ENCODE results near the gene UAP1.

Gene UAP1

DNA sequence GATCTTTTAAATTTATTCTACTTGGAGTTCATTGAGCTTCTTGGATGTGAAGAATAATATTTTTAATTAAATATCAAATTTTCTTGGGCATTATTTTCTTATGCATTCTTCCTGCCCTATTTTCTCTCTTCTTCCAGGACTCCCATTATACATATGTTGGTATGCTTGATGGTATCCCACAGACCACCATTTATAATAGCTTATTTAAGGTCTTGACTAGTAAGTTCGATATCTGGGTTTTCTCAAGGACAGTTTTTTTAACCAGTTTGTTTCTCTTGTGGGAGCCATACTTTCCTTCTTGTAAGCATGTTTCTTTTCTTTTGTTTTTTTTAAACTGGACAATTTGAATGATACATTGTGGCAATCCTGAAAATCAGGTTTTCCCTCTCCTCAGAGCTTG lies 55.3 kb downstream of the UAP1 start:
- no peaks in the 10 kb centered on the region for H3K4me1 ChIP-seq (ENCODE audit: control insufficient read depth, low read length)
- H3K9me2 ChIP-seq (replicated peaks; ENCODE audit: control insufficient read depth, low read length), result no peaks in the 10 kb centered on the region
- H3F3A ChIP-seq (ENCODE audit: control insufficient read depth, insufficient read depth), result no peaks in the 10 kb centered on the region
- H3K4me3 ChIP-seq (ENCODE audit: low read length), result no peak overlapping the region
- no peak overlapping the region for H3K27ac ChIP-seq (ENCODE audit: low read depth, low read length)
- TF ChIP-seq, protein P1, sequence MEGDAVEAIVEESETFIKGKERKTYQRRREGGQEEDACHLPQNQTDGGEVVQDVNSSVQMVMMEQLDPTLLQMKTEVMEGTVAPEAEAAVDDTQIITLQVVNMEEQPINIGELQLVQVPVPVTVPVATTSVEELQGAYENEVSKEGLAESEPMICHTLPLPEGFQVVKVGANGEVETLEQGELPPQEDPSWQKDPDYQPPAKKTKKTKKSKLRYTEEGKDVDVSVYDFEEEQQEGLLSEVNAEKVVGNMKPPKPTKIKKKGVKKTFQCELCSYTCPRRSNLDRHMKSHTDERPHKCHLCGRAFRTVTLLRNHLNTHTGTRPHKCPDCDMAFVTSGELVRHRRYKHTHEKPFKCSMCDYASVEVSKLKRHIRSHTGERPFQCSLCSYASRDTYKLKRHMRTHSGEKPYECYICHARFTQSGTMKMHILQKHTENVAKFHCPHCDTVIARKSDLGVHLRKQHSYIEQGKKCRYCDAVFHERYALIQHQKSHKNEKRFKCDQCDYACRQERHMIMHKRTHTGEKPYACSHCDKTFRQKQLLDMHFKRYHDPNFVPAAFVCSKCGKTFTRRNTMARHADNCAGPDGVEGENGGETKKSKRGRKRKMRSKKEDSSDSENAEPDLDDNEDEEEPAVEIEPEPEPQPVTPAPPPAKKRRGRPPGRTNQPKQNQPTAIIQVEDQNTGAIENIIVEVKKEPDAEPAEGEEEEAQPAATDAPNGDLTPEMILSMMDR (IDR thresholded peaks at IDR 0.05; ENCODE audit: low read depth, low read length, poor library complexity, severe bottlenecking), result no peak
- no peak for TF ChIP-seq EZH2phosphoT487 (IDR thresholded peaks at IDR 0.05; ENCODE audit: borderline replicate concordance, low read length)
- no peaks in the 10 kb centered on the region for H3K9me3 ChIP-seq (ENCODE audit: control insufficient read depth, insufficient read depth, low read length)
- H3K27me3 ChIP-seq (ENCODE audit: control insufficient read depth, low read length), result no peaks in the 10 kb centered on the region
- no peak overlapping the region for H3K4me2 ChIP-seq (ENCODE audit: low read length)
- H3K79me2 ChIP-seq (ENCODE audit: control insufficient read depth, low read length), result no peaks in the 10 kb centered on the region
- H4K20me1 ChIP-seq (ENCODE audit: control insufficient read depth, insufficient read depth, low read depth, low read length), result no peaks in the 10 kb centered on the region
- H3K36me3 ChIP-seq (ENCODE audit: control insufficient read depth, low read length), result no peaks in the 10 kb centered on the region

DNA sequence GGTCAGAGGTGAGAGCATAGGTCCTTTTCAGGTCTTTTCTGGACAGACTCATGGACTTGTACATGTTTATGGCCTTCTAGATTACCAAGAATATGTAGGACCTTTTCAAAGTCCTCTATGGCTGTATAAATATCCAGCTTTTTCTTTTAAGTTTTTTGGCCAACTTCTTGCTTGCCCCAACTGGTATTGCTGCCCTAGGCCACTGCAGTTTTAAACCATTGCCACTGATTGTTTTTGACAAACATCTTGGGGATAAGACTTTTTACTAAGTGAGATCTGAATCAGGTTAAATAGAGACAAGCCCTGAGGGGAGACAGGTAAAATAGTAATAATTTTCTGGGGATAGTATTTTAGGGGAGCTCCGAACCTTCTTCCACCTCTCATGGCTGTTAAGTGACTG lies 56.0 kb downstream of the UAP1 start:
- H3K36me3 ChIP-seq (ENCODE audit: control insufficient read depth, low read length), result no peaks in the 10 kb centered on the region
- H3K27me3 ChIP-seq (ENCODE audit: control insufficient read depth, low read length), result no peaks in the 10 kb centered on the region
- H3K4me2 ChIP-seq (ENCODE audit: low read length), result no peak overlapping the region
- no peaks in the 10 kb centered on the region for H3K9me3 ChIP-seq (ENCODE audit: control insufficient read depth, insufficient read depth, low read length)
- no peaks in the 10 kb centered on the region for H3F3A ChIP-seq (ENCODE audit: control insufficient read depth, insufficient read depth)
- no peaks in the 10 kb centered on the region for H4K20me1 ChIP-seq (ENCODE audit: control insufficient read depth, insufficient read depth, low read depth, low read length)
- H3K27ac ChIP-seq (ENCODE audit: low read depth, low read length), result no peak overlapping the region
- no peaks in the 10 kb centered on the region for H3K4me1 ChIP-seq (ENCODE audit: control insufficient read depth, low read length)
- TF ChIP-seq, protein P1 (IDR thresholded peaks at IDR 0.05; ENCODE audit: low read depth, low read length, poor library complexity, severe bottlenecking), result no peak
- no peak for TF ChIP-seq EZH2phosphoT487 (IDR thresholded peaks at IDR 0.05; ENCODE audit: borderline replicate concordance, low read length)
- no peaks in the 10 kb centered on the region for H3K79me2 ChIP-seq (ENCODE audit: control insufficient read depth, low read length)
- no peaks in the 10 kb centered on the region for H3K9me2 ChIP-seq (replicated peaks; ENCODE audit: control insufficient read depth, low read length)
- no peak overlapping the region for H3K4me3 ChIP-seq (ENCODE audit: low read length)

DNA sequence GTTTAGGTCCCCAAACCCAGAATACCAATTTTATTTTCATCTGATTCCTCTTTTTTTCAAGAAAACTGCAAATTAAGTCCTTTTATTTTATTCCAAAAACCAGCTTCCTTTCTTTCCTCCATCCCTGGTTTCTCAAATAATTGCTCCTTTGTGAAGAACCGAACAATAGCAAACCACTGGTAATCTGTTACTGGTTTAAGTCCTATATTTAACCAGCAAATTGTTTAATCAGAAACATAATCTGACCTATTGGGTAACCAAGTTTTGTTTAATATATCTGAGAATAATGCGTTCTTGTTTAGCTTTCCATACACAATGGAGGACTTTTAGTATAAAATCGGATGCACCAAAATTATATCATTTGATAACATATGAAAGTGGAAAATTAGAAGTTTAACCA lies 57.6 kb downstream of the UAP1 start:
- Histone ChIP-seq H3F3A (ENCODE audit: control insufficient read depth, insufficient read depth) (no peaks in the 10 kb centered on the region), H3K79me2 (ENCODE audit: control insufficient read depth, low read length) (no peaks in the 10 kb centered on the region), H3K36me3 (ENCODE audit: control insufficient read depth, low read length) (no peaks in the 10 kb centered on the region), H3K9me2 (replicated peaks; ENCODE audit: control insufficient read depth, low read length) (no peaks in the 10 kb centered on the region), H4K20me1 (ENCODE audit: control insufficient read depth, insufficient read depth, low read depth, low read length) (no peaks in the 10 kb centered on the region), H3K4me1 (ENCODE audit: control insufficient read depth, low read length) (no peaks in the 10 kb centered on the region), H3K27me3 (ENCODE audit: control insufficient read depth, low read length) (no peaks in the 10 kb centered on the region), H3K4me2 (ENCODE audit: low read length) (no peak overlapping the region), H3K27ac (ENCODE audit: low read depth, low read length) (no peak overlapping the region), H3K4me3 (ENCODE audit: low read length) (no peak overlapping the region), H3K9me3 (ENCODE audit: control insufficient read depth, insufficient read depth, low read length) (no peaks in the 10 kb centered on the region)
- TF ChIP-seq, protein P1 (IDR thresholded peaks at IDR 0.05; ENCODE audit: low read depth, low read length, poor library complexity, severe bottlenecking), result no peak
- TF ChIP-seq EZH2phosphoT487 (IDR thresholded peaks at IDR 0.05; ENCODE audit: borderline replicate concordance, low read length), result no peak

DNA sequence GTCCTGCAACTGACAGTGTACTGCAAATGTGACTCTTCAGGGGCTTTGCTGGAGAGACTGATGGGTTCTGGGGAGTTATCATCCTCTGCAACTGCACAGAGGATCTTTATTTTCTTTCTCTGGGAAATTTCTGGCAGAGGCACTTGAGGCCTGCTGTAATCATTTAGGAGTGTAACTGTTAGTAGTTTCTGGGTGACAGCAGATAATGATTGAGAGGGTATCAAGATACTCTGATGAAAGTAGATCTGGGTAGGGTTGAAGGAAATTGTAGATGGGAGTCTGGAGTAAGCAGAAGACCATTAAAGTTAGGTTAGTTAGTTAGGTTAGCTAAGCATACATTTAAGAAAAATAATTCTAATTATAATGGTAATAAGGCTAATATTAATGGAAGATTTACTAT lies 59.7 kb downstream of the UAP1 start:
- Histone ChIP-seq H3K9me3 (ENCODE audit: control insufficient read depth, insufficient read depth, low read length) (no peaks in the 10 kb centered on the region), H3K4me2 (ENCODE audit: low read length) (no peak overlapping the region), H3K9me2 (replicated peaks; ENCODE audit: control insufficient read depth, low read length) (no peaks in the 10 kb centered on the region), H3K79me2 (ENCODE audit: control insufficient read depth, low read length) (no peaks in the 10 kb centered on the region), H3K4me1 (ENCODE audit: control insufficient read depth, low read length) (no peaks in the 10 kb centered on the region), H3K4me3 (ENCODE audit: low read length) (no peak overlapping the region), H3K27me3 (ENCODE audit: control insufficient read depth, low read length) (0 out of 2 replicates have a peak, but pooled peaks cover 5% of the 10 kb centered on the region), H3F3A (ENCODE audit: control insufficient read depth, insufficient read depth) (no peaks in the 10 kb centered on the region), H3K36me3 (ENCODE audit: control insufficient read depth, low read length) (no peaks in the 10 kb centered on the region), H3K27ac (ENCODE audit: low read depth, low read length) (no peak overlapping the region), H4K20me1 (ENCODE audit: control insufficient read depth, insufficient read depth, low read depth, low read length) (no peaks in the 10 kb centered on the region)
- TF ChIP-seq EZH2phosphoT487 (IDR thresholded peaks at IDR 0.05; ENCODE audit: borderline replicate concordance, low read length), result no peak
- TF ChIP-seq, protein P1 (IDR thresholded peaks at IDR 0.05; ENCODE audit: low read depth, low read length, poor library complexity, severe bottlenecking), result no peak
